Measurements from ENCODE around the gene SLC2A6. TPM values are rescaled to one million over a fixed set of nuclear protein-coding genes. Genes with fewer than 3 reads are reported as not detected.

SLC2A6 gene
- total and polyA plus RNA-seq, 4 donors = 5.7 to 26.3 (median 20.3) TPM

DNA sequence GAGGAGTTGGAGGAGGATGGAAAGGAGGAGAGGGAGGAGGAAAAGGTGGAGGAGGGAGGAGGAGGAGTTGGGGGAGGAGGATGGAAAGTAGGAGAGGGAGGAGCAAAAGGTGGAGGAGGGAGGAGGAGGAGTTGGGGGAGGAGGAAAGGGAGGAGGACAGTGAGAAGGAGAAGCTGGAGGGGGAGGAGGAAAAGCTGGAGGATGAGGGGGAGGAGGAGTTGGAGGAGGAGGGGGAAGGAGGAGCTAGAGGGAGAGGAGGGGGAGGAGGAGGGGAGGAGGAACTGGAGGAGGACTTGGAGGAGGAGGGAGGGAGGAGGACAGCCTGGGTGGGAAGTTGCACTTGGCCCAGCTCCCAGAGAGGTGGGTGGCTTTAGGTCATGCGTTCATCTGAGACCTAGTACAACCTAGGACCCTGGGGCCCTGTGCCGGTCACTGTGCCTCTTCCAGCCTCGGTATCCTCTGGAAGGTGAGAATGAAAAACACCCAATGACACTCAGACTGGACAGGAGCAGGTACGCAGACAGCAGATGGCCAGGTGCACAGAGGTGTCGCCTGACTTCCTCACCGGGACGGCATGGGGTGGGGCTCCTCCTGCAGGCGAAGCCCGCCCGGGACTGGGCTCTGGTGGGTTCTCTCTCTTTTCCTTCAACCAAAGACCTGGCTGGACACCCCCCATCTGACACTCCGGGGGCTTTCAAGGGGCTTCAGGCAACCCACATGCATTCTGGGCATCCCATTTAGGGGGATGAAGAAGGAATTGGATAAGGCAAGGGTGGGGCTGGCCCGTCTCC lies 12.2 kb upstream of the SLC2A6 start:
- no peaks in the 10 kb centered on the region for H3K27me3 ChIP-seq (ENCODE audit: control insufficient read depth, insufficient read depth, low read length)
- no peak for DNase-seq (ENCODE audit: low read depth in 4 of 6, low spot score in 6 of 6)
- H3K4me1 ChIP-seq (ENCODE audit: control insufficient read depth, insufficient read depth, low read length) = peaks cover 20% of the 10 kb centered on the region
- H3K9me3 ChIP-seq (ENCODE audit: control insufficient read depth, insufficient read depth, low read length) = no peaks in the 10 kb centered on the region
- H3K27ac ChIP-seq (ENCODE audit: low read depth, low read length) = no peak overlapping the region
- 85% methylated on average over 11 of the region's 12 CpGs for whole genome bisulfite sequencing (ENCODE audit: insufficient coverage)
- H3K4me3 ChIP-seq (ENCODE audit: low read depth, low read length) = no peak overlapping the region
- H3K36me3 ChIP-seq (ENCODE audit: control insufficient read depth, insufficient read depth, low read length) = no peaks in the 10 kb centered on the region

DNA sequence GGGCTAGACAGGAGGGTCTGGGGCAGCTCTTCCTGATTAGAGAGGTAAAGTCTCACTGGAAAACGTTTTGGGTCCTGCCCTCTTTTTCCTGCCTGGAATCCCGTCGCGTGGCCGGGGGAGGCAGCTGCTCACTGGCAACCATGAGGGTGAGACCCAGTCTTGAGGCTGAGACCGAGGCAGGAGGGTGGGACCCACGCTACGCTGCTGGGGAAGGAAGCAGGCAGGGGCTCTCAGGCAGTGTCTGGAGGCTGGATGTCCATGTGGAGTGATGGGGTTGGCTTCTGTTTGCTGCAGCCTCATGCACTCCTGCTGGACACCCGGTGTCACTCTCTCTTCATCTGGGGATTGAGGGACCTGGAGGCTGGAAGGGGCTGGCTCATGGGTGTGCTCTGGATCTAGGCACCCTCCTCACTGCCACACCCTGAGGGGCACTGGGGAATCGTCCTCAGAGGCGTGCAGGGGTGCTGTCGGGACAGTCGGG lies 11.3 kb upstream of the SLC2A6 start:
- WGBS (ENCODE audit: insufficient coverage) = 59% methylated on average over 7 of the region's 13 CpGs

DNA sequence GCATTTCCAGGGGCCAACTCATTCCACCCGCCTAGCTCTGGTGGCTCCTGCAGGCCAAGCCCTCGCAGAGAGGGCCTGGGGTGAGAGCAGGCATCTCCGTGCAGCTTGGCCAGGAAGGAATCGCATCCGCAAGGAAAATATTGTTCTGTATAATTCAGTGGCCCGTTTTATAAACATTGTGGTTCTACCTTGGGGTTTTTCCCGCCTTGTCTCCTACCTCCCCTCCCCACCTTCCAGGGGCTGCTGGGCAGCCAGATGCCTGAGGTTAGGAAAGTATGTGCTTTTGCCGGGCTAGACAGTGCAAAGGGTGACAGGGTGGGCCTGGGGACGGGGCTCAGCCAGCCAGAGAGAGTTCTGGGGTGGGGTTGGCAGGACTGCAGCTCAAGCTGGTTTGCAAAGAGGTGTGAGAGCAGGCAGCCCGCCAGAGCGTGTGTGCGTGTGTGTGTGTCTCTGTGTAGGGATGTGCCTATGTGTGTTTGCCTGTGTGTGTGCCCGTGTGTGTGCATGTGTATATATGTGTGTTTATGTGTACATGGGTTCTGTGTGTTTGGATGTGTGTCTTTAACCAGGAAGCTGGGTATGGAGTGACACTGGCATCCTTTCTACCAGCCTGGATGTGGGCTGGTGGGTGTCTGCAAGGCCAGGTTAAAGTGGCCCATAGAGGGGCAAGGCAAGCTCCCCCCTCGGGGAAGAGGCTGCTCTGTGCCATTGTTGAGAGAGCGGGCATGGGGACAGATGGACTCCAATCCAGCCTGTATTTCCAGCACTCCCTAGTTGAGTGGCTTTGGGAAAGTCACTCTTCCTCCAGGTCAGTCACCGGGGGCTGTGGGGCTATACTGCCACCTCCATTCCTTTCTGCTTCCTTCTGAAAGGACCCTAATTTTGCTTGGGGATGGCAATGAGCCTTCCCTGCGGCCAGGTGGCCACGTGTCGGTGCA lies 10.6 kb upstream of the SLC2A6 start:
- H3K4me1 ChIP-seq (ENCODE audit: control insufficient read depth, insufficient read depth, low read length) = peaks cover 24% of the 10 kb centered on the region
- no peaks in the 10 kb centered on the region for H3K27me3 ChIP-seq (ENCODE audit: control insufficient read depth, insufficient read depth, low read length)
- 85% methylated on average over 14 of the region's 19 CpGs for WGBS (ENCODE audit: insufficient coverage)
- H3K36me3 ChIP-seq (ENCODE audit: control insufficient read depth, insufficient read depth, low read length) = no peaks in the 10 kb centered on the region
- H3K27ac ChIP-seq (ENCODE audit: low read depth, low read length) = no peak overlapping the region
- H3K9me3 ChIP-seq (ENCODE audit: control insufficient read depth, insufficient read depth, low read length) = no peaks in the 10 kb centered on the region
- no peak overlapping the region for H3K4me3 ChIP-seq (ENCODE audit: low read depth, low read length)
- DNase-seq (ENCODE audit: low read depth in 4 of 6, low spot score in 6 of 6) = no peak

More for the DNA sequence above, 11.3 kb upstream of the SLC2A6 start:
- Histone ChIP-seq H3K27me3 (ENCODE audit: control insufficient read depth, insufficient read depth, low read length) (no peaks in the 10 kb centered on the region), H3K36me3 (ENCODE audit: control insufficient read depth, insufficient read depth, low read length) (no peaks in the 10 kb centered on the region), H3K9me3 (ENCODE audit: control insufficient read depth, insufficient read depth, low read length) (no peaks in the 10 kb centered on the region), H3K27ac (ENCODE audit: low read depth, low read length) (no peak overlapping the region), H3K4me1 (ENCODE audit: control insufficient read depth, insufficient read depth, low read length) (peaks cover 24% of the 10 kb centered on the region), H3K4me3 (ENCODE audit: low read depth, low read length) (no peak overlapping the region)
- no peak for DNase-seq (ENCODE audit: low read depth in 4 of 6, low spot score in 6 of 6)

DNA sequence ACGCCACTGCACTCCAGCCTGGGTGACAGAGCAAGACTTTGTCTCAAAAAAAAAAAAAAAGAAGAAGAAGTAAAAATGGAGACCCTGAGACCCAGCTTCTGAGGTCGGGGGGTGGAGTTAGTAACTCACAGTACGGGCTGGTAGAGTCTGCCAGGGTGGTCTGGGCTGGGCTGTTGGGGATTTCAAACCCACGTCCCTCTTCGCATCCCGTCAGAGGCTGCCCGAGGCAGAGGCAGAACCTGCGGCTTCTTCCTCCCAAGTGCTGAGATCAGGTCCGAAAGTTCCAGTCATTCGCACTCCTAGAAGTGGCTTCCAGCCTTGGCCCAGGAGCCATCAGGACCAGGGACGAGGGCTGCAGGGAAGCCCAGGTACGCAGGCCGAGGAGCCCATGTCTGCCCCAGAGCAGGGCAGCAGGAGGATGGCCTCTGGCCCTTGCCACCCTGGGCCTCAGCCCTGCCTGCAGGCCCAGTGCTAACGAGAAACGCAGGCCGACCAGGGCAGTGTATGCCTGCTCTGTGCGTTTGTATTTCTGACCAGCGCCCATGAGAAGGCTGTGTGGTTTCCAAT lies 9.9 kb upstream of the SLC2A6 start:
- Histone ChIP-seq H3K9me3 (ENCODE audit: control insufficient read depth, insufficient read depth, low read length) (no peaks in the 10 kb centered on the region), H3K4me1 (ENCODE audit: control insufficient read depth, insufficient read depth, low read length) (peaks cover 24% of the 10 kb centered on the region), H3K36me3 (ENCODE audit: control insufficient read depth, insufficient read depth, low read length) (no peaks in the 10 kb centered on the region), H3K27me3 (ENCODE audit: control insufficient read depth, insufficient read depth, low read length) (no peaks in the 10 kb centered on the region), H3K4me3 (ENCODE audit: low read depth, low read length) (no peak overlapping the region), H3K27ac (ENCODE audit: low read depth, low read length) (no peak overlapping the region)
- WGBS (ENCODE audit: insufficient coverage) = 86% methylated on average over 18 of the region's 18 CpGs
- DNase-seq (ENCODE audit: low read depth in 4 of 6, low spot score in 6 of 6) = no peak

DNA sequence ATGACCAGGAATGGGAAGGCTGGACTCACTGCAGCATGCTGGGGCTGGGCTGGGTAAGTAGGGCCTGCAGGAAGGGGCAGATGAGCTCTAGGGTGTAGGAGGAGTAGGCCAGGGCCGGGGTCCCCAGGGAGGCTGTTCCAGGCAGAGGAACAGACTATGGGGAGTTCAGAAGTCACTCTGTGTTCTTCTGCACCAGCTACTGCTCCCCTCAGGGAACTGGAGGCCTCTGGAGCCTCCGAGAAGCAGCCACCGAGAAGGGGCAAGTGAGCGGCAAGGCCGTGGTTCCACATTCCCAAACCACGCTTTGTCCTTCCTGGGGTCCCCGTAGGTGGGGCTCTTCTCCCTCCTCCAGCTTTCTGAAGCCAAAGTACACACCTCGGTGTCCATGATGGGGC lies 8.4 kb upstream of the SLC2A6 start:
- DNase-seq (ENCODE audit: low read depth in 4 of 6, low spot score in 6 of 6) = no peak
- no peaks in the 10 kb centered on the region for H3K9me3 ChIP-seq (ENCODE audit: control insufficient read depth, insufficient read depth, low read length)
- H3K4me3 ChIP-seq (ENCODE audit: low read depth, low read length) = no peak overlapping the region
- peaks cover 1% of the 10 kb centered on the region for H3K27me3 ChIP-seq (ENCODE audit: control insufficient read depth, insufficient read depth, low read length)
- no peak overlapping the region for H3K27ac ChIP-seq (ENCODE audit: low read depth, low read length)
- WGBS (ENCODE audit: insufficient coverage) = 88% methylated on average over 8 of the region's 8 CpGs
- no peaks in the 10 kb centered on the region for H3K36me3 ChIP-seq (ENCODE audit: control insufficient read depth, insufficient read depth, low read length)
- H3K4me1 ChIP-seq (ENCODE audit: control insufficient read depth, insufficient read depth, low read length) = peaks cover 16% of the 10 kb centered on the region

DNA sequence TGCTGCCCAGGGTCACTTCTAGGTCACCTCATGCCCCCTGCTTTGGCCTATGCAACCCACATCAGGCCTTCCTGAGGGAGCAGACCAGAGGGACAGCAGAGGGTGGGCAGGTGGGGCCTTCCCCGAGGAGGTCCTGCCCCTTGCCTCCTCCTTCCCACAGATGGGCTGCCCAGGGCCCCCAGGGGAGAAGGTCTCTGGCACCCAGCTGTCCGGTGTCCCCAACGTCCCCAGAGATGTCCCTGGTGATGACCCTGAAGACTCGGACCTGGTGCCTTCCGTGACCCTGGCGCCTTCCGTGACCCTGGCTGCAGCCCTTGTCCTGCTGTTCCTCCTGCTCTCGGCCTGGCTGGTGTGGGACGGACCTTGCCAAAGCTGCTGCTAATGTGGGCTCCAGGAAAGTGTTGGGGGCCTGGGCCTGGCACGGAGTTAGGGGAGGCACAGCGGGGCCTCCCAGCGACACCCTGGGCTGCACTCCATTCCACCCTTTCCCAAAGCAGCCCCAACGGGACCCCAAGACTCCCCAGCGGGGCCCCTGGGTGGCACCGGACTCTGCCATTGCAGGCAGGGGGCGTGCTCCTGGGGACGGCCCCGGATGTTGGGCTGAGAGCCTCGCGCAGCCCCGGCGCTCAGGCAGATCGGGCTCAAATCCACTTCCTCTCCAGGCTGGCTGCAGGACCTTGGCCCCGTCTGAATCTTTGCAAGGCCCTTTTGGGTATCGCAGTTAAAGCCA lies 6.8 kb upstream of the SLC2A6 start:
- H3K9me3 ChIP-seq (ENCODE audit: control insufficient read depth, insufficient read depth, low read length) = no peaks in the 10 kb centered on the region
- 68% methylated on average over 25 of the region's 25 CpGs for WGBS (ENCODE audit: insufficient coverage)
- no peak overlapping the region for H3K4me3 ChIP-seq (ENCODE audit: low read depth, low read length)
- peaks cover 2% of the 10 kb centered on the region for H3K27me3 ChIP-seq (ENCODE audit: control insufficient read depth, insufficient read depth, low read length)
- H3K27ac ChIP-seq (ENCODE audit: low read depth, low read length) = no peak overlapping the region
- H3K4me1 ChIP-seq (ENCODE audit: control insufficient read depth, insufficient read depth, low read length) = peaks cover 10% of the 10 kb centered on the region
- no peaks in the 10 kb centered on the region for H3K36me3 ChIP-seq (ENCODE audit: control insufficient read depth, insufficient read depth, low read length)
- DNase-seq (ENCODE audit: low read depth in 4 of 6, low spot score in 6 of 6) = no peak

DNA sequence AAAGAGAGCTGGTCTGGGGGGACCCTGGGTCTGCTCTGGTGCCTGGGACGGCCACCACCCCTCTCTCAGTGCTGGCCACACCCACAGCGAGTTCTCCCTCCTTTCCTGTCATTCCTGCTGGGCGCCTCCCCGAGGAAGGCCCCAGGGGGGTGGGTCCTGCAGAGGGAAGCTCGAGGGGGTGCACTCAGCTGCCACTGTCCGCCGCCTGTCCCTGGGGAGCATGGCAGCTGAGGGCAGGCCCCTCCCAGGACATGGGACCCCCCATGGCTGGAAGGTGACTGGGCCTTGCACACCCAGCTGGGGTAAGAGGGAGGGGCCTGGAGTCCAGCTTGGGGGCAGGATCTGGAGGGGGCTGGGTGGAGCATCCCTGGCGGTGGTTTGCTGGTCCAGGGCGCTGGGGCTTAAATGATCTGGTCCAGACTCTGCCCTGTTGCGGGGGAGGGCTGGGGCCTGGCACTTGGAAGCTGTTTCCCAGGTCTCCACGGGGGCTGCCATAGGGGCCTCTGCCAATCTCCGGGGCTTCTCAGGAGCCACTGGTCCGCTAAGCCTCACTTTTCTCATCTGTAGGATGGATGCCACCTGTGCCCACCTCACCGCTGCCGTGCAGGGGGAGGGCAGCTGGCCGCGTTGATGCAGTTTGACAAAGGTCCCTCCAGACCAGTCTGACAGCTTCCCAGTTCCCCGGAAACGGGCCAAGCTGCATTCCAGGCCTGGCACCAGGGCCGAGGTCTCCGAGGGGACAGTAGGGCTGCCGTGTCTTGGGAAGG lies 6.0 kb upstream of the SLC2A6 start:
- 57% methylated on average over 22 of the region's 22 CpGs for WGBS (ENCODE audit: insufficient coverage)
- peaks cover 2% of the 10 kb centered on the region for H3K27me3 ChIP-seq (ENCODE audit: control insufficient read depth, insufficient read depth, low read length)
- H3K9me3 ChIP-seq (ENCODE audit: control insufficient read depth, insufficient read depth, low read length) = no peaks in the 10 kb centered on the region
- H3K36me3 ChIP-seq (ENCODE audit: control insufficient read depth, insufficient read depth, low read length) = no peaks in the 10 kb centered on the region
- no peak overlapping the region for H3K27ac ChIP-seq (ENCODE audit: low read depth, low read length)
- no peak for DNase-seq (ENCODE audit: low read depth in 4 of 6, low spot score in 6 of 6)
- no peak overlapping the region for H3K4me3 ChIP-seq (ENCODE audit: low read depth, low read length)
- peaks cover 10% of the 10 kb centered on the region for H3K4me1 ChIP-seq (ENCODE audit: control insufficient read depth, insufficient read depth, low read length)

DNA sequence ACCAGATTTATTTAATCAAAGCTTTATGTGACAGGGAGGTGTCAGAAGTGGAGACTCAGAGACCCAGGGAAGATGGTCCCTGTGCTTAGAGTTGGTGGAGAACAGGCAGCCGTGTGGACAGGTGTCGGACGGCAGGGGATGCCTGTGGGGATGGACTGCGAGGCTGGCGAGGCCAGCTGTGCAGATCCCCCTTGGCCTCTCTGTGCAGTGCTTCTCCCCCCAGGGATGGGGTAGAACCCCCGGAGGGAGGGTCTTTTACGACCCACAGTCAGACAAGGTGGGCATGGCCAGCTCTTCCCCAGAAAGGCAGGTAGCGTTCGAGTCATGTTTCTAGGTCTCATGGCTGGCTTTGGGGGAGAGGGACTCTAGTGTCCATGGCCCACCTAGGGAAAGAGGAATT lies 4.7 kb upstream of the SLC2A6 start:
- peaks cover 19% of the 10 kb centered on the region for H3K4me1 ChIP-seq (ENCODE audit: control insufficient read depth, insufficient read depth, low read length)
- 67% methylated on average over 9 of the region's 9 CpGs for WGBS (ENCODE audit: insufficient coverage)
- H3K4me3 ChIP-seq (ENCODE audit: low read depth, low read length) = no peak overlapping the region
- DNase-seq (ENCODE audit: low read depth in 4 of 6, low spot score in 6 of 6) = no peak
- H3K27me3 ChIP-seq (ENCODE audit: control insufficient read depth, insufficient read depth, low read length) = peaks cover 2% of the 10 kb centered on the region
- no peaks in the 10 kb centered on the region for H3K36me3 ChIP-seq (ENCODE audit: control insufficient read depth, insufficient read depth, low read length)
- no peaks in the 10 kb centered on the region for H3K9me3 ChIP-seq (ENCODE audit: control insufficient read depth, insufficient read depth, low read length)
- no peak overlapping the region for H3K27ac ChIP-seq (ENCODE audit: low read depth, low read length)
